ENCODE measurements around the gene HEXA. TPM values are rescaled to one million over a fixed set of nuclear protein-coding genes. Genes with fewer than 3 reads are reported as not detected.

The HEXA gene
- total RNA-seq, 1 experiment from 2014 or later = 87.5 TPM

GRCh38 chr15:72319985-72320671, 55.7 kb downstream of the HEXA start, which contains the start of gene CELF6:
CELF6 (minus strand) TSS chr15:72320157; CDS start chr15:72319874, 283 bp downstream.
- peak within 1 kb of the TSS; percentile 63 for H3K4me3 Mint-ChIP-seq (ENCODE audit: unreplicated experiment)
- H3K4me1 Mint-ChIP-seq (ENCODE audit: insufficient read depth, unreplicated experiment) = peaks cover 16% of the 10 kb centered on the region
- ChIA-PET CTCF (interaction anchor here (1.5 kb wide), 1 partner anchor 8 kb away, joined by 5 read pairs; no protein-coding TSS in a partner anchor), POLR2A (interaction anchor here (0.6 kb wide), 1 partner anchor 55 kb away, joined by 4 read pairs; no protein-coding TSS in a partner anchor)
- H3K27me3 Mint-ChIP-seq (ENCODE audit: insufficient read depth, unreplicated experiment) = peaks cover 23% of the 10 kb centered on the region
- DNase-seq (ENCODE audit: unreplicated experiment) = peak; percentile 56
- H3K36me3 Mint-ChIP-seq (ENCODE audit: insufficient read depth, unreplicated experiment) = no peaks in the 10 kb centered on the region
- intact Hi-C loops (cut with micrococcal nuclease) = no loop called here
- H3K9me3 Mint-ChIP-seq (ENCODE audit: unreplicated experiment) = peaks cover 13% of the 10 kb centered on the region
- TF ChIP-seq CTCF (IDR thresholded peaks at IDR 0.05; ENCODE audit: unreplicated experiment) = no peak
- no TSS peak for BruUV-seq (replicated peaks)
- H3K27ac Mint-ChIP-seq (ENCODE audit: low read depth, unreplicated experiment) = no peak within 1 kb of the TSS

GRCh38 chr15:72319360-72319984, 56.3 kb downstream of the HEXA start:
- POLR2A ChIA-PET = interaction anchor here (0.6 kb wide), 1 partner anchor 56 kb away, joined by 4 read pairs; no protein-coding TSS in a partner anchor
- H3K27me3 Mint-ChIP-seq (ENCODE audit: insufficient read depth, unreplicated experiment) = peaks cover 23% of the 10 kb centered on the region

GRCh38 chr15:72318408-72318942, 57.3 kb downstream of the HEXA start:
- POLR2A ChIA-PET = interaction anchor here (0.6 to 0.8 kb wide), 2 partner anchors 13 to 62 kb away, joined by 4 read pairs; no protein-coding TSS in a partner anchor
- Mint-ChIP-seq H3K9me3 (ENCODE audit: unreplicated experiment) (no peaks in the 10 kb centered on the region), H3K4me3 (ENCODE audit: unreplicated experiment) (no peak overlapping the region), H3K27me3 (ENCODE audit: insufficient read depth, unreplicated experiment) (peaks cover 23% of the 10 kb centered on the region), H3K4me1 (ENCODE audit: insufficient read depth, unreplicated experiment) (peaks cover 16% of the 10 kb centered on the region), H3K27ac (ENCODE audit: low read depth, unreplicated experiment) (no peak overlapping the region), H3K36me3 (ENCODE audit: insufficient read depth, unreplicated experiment) (no peaks in the 10 kb centered on the region)
- no peak for DNase-seq (ENCODE audit: unreplicated experiment)
- TF ChIP-seq CTCF (IDR thresholded peaks at IDR 0.05; ENCODE audit: unreplicated experiment) = no peak
- CTCF ChIA-PET = no interaction called here
- no TSS peak for BruUV-seq (replicated peaks)
- intact Hi-C loops (cut with micrococcal nuclease) = no loop called here

More at GRCh38 chr15:72319360-72319984, 56.3 kb downstream of the HEXA start:
- CTCF ChIA-PET = no interaction called here
- DNase-seq (ENCODE audit: unreplicated experiment) = peak; percentile 37
- no TSS peak for BruUV-seq (replicated peaks)
- no peak for TF ChIP-seq CTCF (IDR thresholded peaks at IDR 0.05; ENCODE audit: unreplicated experiment)
- peaks cover 16% of the 10 kb centered on the region for H3K4me1 Mint-ChIP-seq (ENCODE audit: insufficient read depth, unreplicated experiment)
- intact Hi-C loops (cut with micrococcal nuclease) = no loop called here
- H3K4me3 Mint-ChIP-seq (ENCODE audit: unreplicated experiment) = peak overlapping the region; percentile 63
- peaks cover 8% of the 10 kb centered on the region for H3K9me3 Mint-ChIP-seq (ENCODE audit: unreplicated experiment)
- H3K36me3 Mint-ChIP-seq (ENCODE audit: insufficient read depth, unreplicated experiment) = no peaks in the 10 kb centered on the region
- no peak overlapping the region for H3K27ac Mint-ChIP-seq (ENCODE audit: low read depth, unreplicated experiment)

GRCh38 chr15:72315706-72316370, 60.0 kb downstream of the HEXA start:
- Mint-ChIP-seq H3K4me3 (ENCODE audit: unreplicated experiment) (no peak overlapping the region), H3K4me1 (ENCODE audit: insufficient read depth, unreplicated experiment) (peaks cover 16% of the 10 kb centered on the region), H3K36me3 (ENCODE audit: insufficient read depth, unreplicated experiment) (no peaks in the 10 kb centered on the region), H3K27ac (ENCODE audit: low read depth, unreplicated experiment) (no peak overlapping the region), H3K27me3 (ENCODE audit: insufficient read depth, unreplicated experiment) (peaks cover 23% of the 10 kb centered on the region), H3K9me3 (ENCODE audit: unreplicated experiment) (no peaks in the 10 kb centered on the region)
- DNase-seq (ENCODE audit: unreplicated experiment) = peak; percentile 17
- TF ChIP-seq CTCF (IDR thresholded peaks at IDR 0.05; ENCODE audit: unreplicated experiment) = no peak
- intact Hi-C loops (cut with micrococcal nuclease) = no loop called here
- POLR2A ChIA-PET = interaction anchor here (0.7 kb wide), 1 partner anchor 21 kb away, joined by 3 read pairs; no protein-coding TSS in a partner anchor
- CTCF ChIA-PET = no interaction called here
- BruUV-seq (replicated peaks) = no TSS peak
